ENCODE results near the gene PACS2.

The PACS2 gene

DNA sequence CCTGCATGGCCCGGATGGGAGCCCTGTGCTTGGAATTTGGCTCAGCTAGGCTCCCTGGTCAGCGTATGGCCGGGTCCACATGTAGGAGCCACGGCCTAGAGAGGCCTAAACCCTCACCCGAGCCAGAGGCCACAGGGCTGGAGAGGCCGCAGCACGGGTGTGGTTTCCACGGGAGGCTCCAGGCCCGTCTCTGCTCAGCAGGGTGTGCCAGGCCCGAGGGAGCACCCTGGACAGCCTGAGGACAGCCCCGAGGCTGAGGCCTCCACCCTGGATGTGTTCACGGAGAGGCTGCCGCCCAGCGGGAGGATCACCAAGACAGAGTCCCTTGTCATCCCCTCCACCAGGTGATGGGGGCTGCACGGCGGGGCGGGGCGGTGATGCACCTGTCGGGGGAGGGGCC lies 66.2 kb downstream of the PACS2 start:
- no peak for DNase-seq (ENCODE audit: low read depth)
- no peak overlapping the region for H3K4me3 ChIP-seq (ENCODE audit: low read depth, low read length)
- TF ChIP-seq, protein P1, sequence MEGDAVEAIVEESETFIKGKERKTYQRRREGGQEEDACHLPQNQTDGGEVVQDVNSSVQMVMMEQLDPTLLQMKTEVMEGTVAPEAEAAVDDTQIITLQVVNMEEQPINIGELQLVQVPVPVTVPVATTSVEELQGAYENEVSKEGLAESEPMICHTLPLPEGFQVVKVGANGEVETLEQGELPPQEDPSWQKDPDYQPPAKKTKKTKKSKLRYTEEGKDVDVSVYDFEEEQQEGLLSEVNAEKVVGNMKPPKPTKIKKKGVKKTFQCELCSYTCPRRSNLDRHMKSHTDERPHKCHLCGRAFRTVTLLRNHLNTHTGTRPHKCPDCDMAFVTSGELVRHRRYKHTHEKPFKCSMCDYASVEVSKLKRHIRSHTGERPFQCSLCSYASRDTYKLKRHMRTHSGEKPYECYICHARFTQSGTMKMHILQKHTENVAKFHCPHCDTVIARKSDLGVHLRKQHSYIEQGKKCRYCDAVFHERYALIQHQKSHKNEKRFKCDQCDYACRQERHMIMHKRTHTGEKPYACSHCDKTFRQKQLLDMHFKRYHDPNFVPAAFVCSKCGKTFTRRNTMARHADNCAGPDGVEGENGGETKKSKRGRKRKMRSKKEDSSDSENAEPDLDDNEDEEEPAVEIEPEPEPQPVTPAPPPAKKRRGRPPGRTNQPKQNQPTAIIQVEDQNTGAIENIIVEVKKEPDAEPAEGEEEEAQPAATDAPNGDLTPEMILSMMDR (conservative IDR thresholded peaks at IDR 0.05; ENCODE audit: low read depth, low read length): no peak

DNA sequence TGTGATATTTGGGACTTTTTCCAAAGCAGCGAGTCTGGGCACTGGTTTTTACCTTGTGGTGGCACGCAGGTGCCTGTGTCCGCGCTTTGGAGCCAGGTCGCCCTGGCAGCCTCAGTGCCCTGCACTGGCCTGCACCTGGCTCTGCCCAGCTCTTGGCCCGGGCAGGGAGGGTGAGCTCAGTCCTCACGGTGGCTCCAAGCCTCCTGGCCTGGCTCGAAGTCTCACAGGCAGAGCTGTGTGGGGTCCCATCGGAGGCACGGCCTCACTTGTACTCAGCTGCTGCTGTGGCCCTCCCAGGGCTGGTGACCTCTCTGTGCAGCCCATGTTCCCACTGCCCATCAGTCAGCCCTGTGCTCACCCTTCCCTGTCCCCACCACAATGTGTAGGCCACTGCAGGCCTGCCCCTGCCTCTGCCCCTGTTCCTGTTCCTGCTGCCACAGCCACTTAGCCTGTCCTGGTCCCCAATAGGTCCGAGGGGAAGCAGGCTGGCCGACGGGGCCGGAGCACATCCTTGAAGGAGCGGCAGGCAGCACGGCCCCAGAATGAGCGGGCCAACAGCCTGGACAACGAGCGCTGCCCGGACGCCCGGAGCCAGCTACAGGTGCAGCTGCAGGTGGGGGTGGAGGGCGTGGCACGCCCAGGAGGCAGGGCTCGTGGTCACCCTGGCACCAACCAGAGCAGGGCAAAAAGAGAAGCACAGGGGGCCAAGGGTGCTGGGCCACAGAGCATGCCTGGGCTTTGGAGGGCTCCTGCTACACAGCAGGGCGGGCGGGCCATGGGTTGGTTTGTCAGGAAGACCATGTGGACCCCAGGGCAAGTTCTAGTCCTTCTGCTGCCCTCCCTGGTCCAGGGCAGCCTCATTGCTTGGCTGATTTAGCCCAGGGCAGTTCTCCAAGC lies 67.1 kb downstream of the PACS2 start:
- DNase-seq (ENCODE audit: low read depth): no peak
- TF ChIP-seq, protein P1 (conservative IDR thresholded peaks at IDR 0.05; ENCODE audit: low read depth, low read length): no peak

DNA sequence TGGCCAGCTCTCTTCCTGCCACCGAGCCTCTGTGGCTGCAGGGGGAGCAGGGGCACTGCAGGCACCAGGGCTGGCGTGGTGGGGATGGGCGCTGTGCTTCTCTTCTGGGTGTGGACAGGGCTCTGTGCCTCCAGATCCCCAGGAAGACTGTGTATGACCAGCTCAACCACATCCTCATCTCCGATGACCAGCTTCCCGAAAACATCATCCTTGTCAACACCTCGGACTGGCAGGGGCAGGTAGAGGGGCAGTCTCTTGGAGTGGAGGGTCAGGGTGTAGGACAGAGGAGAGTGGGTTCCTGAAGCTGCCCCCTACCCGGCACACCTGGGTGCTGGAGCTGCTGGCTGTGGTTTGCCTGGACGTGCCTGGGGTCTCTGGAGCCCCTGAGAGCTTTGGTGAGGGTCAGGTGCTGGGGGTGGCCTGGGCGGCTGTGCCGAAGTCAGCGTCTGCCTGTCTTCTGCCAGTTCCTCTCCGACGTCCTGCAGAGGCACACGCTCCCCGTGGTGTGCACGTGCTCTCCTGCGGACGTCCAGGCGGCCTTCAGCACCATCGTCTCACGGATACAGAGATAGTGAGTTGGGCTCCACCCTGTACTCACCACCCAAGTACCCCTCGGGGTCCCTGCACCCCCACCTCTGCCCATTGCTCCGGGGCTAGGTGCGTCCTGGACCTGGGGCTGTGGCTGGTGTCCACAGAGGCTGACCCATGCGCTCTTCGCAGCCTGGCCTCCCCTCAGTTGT lies 68.0 kb downstream of the PACS2 start:
- no peak overlapping the region for H3K4me3 ChIP-seq (ENCODE audit: low read depth, low read length)
- no peak for DNase-seq (ENCODE audit: low read depth)
- TF ChIP-seq, protein P1 (conservative IDR thresholded peaks at IDR 0.05; ENCODE audit: low read depth, low read length): no peak

More for the DNA sequence above, 67.1 kb downstream of the PACS2 start:
- H3K4me3 ChIP-seq (ENCODE audit: low read depth, low read length): no peak overlapping the region

DNA sequence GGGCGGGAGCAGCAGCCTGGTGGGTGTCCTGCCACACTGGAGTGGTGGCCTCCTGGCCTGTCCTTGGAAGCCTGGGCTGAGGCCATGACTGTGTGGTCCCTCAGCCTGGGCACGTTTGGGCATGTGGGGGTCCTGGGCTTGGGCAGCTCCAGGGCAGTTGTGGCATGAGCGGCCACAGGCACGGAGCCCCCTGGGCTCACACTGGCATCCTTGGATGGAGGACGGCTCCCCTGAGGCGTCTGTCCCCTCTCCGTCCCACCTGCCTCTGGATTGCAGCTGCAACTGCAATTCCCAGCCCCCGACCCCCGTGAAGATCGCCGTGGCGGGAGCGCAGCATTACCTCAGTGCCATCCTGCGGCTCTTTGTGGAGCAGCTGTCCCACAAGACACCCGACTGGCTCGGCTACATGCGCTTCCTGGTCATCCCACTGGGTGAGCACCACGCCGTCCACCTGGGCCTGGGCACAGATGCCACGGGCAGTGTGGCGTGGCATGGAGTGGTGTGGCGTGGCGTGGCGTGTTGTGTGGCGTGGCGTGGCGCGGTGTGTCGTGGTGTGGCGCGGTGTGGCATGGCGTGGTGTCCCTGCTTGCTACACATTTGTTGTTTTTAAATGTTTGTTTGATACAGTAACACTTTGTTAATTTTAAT lies 68.7 kb downstream of the PACS2 start:
- DNase-seq (ENCODE audit: low read depth): no peak
- TF ChIP-seq, protein P1 (conservative IDR thresholded peaks at IDR 0.05; ENCODE audit: low read depth, low read length): no peak
- no peak overlapping the region for H3K4me3 ChIP-seq (ENCODE audit: low read depth, low read length)

DNA sequence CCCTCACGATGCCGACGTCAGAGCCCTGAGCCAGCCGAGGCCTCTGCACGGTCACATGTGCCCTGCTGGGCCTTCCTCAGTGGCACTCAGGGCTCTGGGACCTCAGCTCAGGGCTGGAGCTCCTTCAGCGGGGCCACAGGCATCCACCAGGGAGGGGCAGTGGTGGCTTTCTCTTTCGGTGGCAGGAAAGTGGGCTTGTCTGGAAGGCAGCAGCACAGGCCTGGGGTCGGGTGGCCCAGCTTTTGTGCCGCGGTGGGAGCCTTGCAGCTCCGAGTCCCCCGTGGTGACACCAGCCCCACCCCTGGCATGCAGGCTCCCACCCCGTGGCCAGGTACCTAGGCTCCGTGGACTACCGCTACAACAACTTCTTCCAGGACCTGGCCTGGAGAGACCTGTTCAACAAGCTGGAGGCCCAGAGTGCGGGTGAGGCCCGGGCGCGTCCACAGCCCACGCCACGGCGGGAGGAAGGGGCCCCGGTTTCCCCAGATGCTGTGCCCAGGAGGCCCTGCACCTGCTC lies 69.6 kb downstream of the PACS2 start:
- TF ChIP-seq, protein P1 (conservative IDR thresholded peaks at IDR 0.05; ENCODE audit: low read depth, low read length): no peak
- DNase-seq (ENCODE audit: low read depth): no peak
- H3K4me3 ChIP-seq (ENCODE audit: low read depth, low read length): no peak overlapping the region

DNA sequence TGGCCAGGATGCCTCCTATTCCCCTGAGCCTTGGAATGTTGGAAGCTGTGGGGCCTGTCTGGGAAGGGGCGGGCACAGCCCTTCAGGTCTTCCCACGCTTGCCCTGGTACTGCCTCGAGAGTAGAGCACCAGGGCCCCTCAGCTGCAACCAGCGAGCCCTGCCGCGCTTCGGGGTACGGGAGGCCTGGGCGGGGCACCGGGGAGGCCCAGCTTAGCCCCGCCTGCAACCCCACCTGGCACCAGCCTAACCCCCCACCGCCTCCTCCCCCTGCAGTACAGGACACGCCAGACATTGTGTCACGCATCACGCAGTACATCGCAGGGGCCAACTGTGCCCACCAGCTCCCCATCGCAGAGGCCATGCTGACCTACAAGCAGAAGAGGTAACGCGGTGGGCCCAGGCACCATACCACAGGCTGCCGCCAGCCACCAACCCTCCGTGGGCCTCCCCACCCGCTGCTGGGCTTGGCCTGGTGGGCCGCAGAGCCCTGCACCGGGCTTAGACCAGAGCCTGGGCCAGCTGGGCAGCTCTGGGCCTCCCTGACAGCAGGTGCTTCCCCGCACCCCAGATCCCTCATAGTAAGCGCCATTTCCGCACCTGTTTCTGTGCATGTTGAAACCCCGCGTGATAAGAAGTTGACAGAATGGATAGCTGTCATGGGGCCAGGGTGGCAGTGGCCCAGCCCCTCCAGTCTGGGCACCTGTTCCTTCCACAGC lies 70.2 kb downstream of the PACS2 start:
- no peak for DNase-seq (ENCODE audit: low read depth)
- TF ChIP-seq, protein P1 (conservative IDR thresholded peaks at IDR 0.05; ENCODE audit: low read depth, low read length): no peak
- no peak overlapping the region for H3K4me3 ChIP-seq (ENCODE audit: low read depth, low read length)
